Duodenal mucosa (tissue), 2 donors: ENCODE data around the gene ITPR1.

Experiments
- H3K27ac ChIP-seq: one replicate; pipeline ENCODE4 v1.7.0; 2013; ENCODE audit warnings: low read depth, low read length
- H3K27me3 ChIP-seq, 2 donors: one replicate each; pipeline ENCODE4 v1.7.0; 2013; ENCODE audit warnings: low read length in 2 of 2, control low read depth in 1 of 2; ENCODE audit not compliant: insufficient read depth in 2 of 2, control insufficient read depth in 1 of 2
- H3K36me3 ChIP-seq, 2 donors: one replicate each; pipeline ENCODE4 v1.7.0; 2013; ENCODE audit warnings: low read length in 2 of 2, control low read depth in 1 of 2; ENCODE audit not compliant: insufficient read depth in 2 of 2, control insufficient read depth in 1 of 2
- H3K4me1 ChIP-seq, 2 donors: one replicate each; pipeline ENCODE4 v1.7.0; 2013; ENCODE audit warnings: low read length in 2 of 2, control low read depth in 1 of 2; ENCODE audit not compliant: insufficient read depth in 2 of 2, control insufficient read depth in 1 of 2
- H3K4me3 ChIP-seq, 2 donors: one replicate each; pipeline ENCODE4 v1.7.0; 2013; ENCODE audit warnings: low read length in 2 of 2, low read depth in 1 of 2
- H3K9ac ChIP-seq, 2 donors: one replicate each; pipeline ENCODE4 v1.7.0; 2013; ENCODE audit warnings: low read length in 2 of 2, low read depth in 1 of 2
- H3K9me3 ChIP-seq, 2 donors: one replicate each; pipeline ENCODE4 v1.7.0; 2013; ENCODE audit warnings: low read length in 2 of 2, control low read depth in 1 of 2; ENCODE audit not compliant: control insufficient read depth in 1 of 2

ITPR1 gene

GRCh38 chr3:4750306-4750968, 257.3 kb downstream of the ITPR1 start:
- H3K4me1 ChIP-seq: peaks cover 38 to 44% of the 10 kb centered on the region in 2 donors
- H3K4me3 ChIP-seq: no peak overlapping the region
- no peaks in the 10 kb centered on the region for H3K36me3 ChIP-seq
- H3K27me3 ChIP-seq: no peaks in the 10 kb centered on the region
- no peaks in the 10 kb centered on the region for H3K9me3 ChIP-seq
- peak overlapping the region in 1 of 2 donors; percentile 28 for H3K9ac ChIP-seq
- H3K27ac ChIP-seq: peak overlapping the region; percentile 52

- Histone ChIP-seq H3K27ac (peak overlapping the region; percentile 52), H3K27me3 (no peaks in the 10 kb centered on the region), H3K9me3 (no peaks in the 10 kb centered on the region), H3K36me3 (no peaks in the 10 kb centered on the region), H3K4me1 (peaks cover 42 to 50% of the 10 kb centered on the region in 2 donors), H3K9ac (peak overlapping the region in 1 of 2 donors; percentile 28), H3K4me3 (no peak overlapping the region)
These were observed 257.9 kb downstream of the ITPR1 start for GRCh38 chr3:4751029-4751501.

DNA sequence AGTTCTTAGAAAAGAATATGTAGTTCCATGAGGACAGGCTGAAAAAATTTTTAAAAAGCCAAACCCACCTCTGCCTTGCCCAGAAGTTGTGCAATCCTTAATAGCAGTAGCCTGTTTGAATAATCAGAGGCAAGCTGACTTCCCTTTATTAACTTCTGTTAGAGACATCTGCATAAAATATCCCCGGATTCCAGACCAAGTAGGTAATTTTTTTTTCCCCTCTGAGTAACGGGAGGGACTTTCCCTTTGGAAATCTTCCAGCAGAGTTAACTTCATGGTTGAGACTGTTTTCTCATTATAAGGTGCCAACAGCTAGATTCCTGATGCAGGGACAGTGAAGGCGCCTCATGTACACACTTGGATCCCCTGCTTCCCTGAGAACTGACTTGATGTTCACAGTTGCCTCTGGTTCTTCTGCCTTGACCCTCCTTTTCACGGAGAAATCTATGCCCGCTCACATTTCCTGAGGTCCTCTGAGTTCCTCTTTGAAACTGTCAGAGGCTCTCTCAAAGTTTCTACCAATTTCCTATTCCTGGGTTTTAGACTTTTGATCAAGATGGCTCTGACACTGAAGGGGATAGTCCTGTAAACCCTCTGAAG, 258.5 kb downstream of the ITPR1 start:
- H3K4me3 ChIP-seq: no peak overlapping the region
- H3K27me3 ChIP-seq: no peaks in the 10 kb centered on the region
- peak overlapping the region; percentile 52 for H3K27ac ChIP-seq
- no peaks in the 10 kb centered on the region for H3K36me3 ChIP-seq
- no peaks in the 10 kb centered on the region for H3K9me3 ChIP-seq
- peak overlapping the region in 1 of 2 donors; percentile 28 for H3K9ac ChIP-seq
- H3K4me1 ChIP-seq: peaks cover 43 to 53% of the 10 kb centered on the region in 2 donors

GRCh38 chr3:4752201-4753072, 259.3 kb downstream of the ITPR1 start:
- H3K4me1 ChIP-seq: peaks cover 50 to 61% of the 10 kb centered on the region in 2 donors
- no peaks in the 10 kb centered on the region for H3K36me3 ChIP-seq
- H3K4me3 ChIP-seq: no peak overlapping the region
- no peaks in the 10 kb centered on the region for H3K9me3 ChIP-seq
- H3K27me3 ChIP-seq: no peaks in the 10 kb centered on the region
- no peak overlapping the region for H3K9ac ChIP-seq
- H3K27ac ChIP-seq: peak overlapping the region; percentile 24

DNA sequence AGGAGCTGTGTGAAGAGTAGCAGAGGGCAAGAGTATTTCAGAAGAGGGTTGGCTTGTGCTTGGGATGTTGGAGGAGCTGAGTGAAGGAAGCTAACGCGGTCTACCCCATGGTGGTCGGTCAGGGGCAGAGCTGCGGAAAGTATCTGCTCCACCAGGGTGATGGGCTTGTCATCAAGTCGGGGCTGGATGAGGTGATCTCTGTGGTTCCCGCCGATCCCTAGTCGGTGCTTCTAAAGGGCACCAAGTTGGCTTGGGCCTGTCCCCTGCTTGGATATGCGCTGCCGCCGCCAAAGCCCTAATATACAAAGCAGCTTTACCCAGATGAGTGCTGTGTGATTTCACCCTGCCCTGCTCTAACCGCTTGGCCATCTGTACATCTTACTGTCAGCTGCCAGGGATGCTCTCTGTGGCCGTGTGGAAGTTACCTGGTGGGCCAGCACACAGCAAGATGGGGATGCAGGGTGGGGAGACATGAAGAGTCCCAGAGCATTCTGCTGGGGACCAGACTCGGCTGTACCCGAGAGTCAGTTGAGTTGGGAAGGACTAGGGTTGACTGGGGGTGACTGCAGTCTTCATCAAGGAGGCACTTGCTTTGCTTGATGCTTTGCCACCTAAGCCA, 260.0 kb downstream of the ITPR1 start:
- Histone ChIP-seq H3K9me3 (no peaks in the 10 kb centered on the region), H3K4me3 (no peak overlapping the region), H3K36me3 (no peaks in the 10 kb centered on the region), H3K4me1 (peaks cover 57 to 68% of the 10 kb centered on the region in 2 donors), H3K27me3 (no peaks in the 10 kb centered on the region), H3K27ac (no peak overlapping the region), H3K9ac (no peak overlapping the region)

GRCh38 chr3:4754180-4755086, 261.3 kb downstream of the ITPR1 start:
- Histone ChIP-seq H3K27ac (no peak overlapping the region), H3K36me3 (no peaks in the 10 kb centered on the region), H3K4me1 (peaks cover 70 to 81% of the 10 kb centered on the region in 2 donors), H3K9me3 (no peaks in the 10 kb centered on the region), H3K4me3 (no peak overlapping the region), H3K9ac (no peak overlapping the region), H3K27me3 (no peaks in the 10 kb centered on the region)

GRCh38 chr3:4755566-4755965, 262.4 kb downstream of the ITPR1 start:
- Histone ChIP-seq H3K27me3 (no peaks in the 10 kb centered on the region), H3K4me1 (peaks cover 70 to 81% of the 10 kb centered on the region in 2 donors), H3K9ac (no peak overlapping the region), H3K36me3 (no peaks in the 10 kb centered on the region), H3K27ac (no peak overlapping the region), H3K9me3 (no peaks in the 10 kb centered on the region), H3K4me3 (no peak overlapping the region)

DNA sequence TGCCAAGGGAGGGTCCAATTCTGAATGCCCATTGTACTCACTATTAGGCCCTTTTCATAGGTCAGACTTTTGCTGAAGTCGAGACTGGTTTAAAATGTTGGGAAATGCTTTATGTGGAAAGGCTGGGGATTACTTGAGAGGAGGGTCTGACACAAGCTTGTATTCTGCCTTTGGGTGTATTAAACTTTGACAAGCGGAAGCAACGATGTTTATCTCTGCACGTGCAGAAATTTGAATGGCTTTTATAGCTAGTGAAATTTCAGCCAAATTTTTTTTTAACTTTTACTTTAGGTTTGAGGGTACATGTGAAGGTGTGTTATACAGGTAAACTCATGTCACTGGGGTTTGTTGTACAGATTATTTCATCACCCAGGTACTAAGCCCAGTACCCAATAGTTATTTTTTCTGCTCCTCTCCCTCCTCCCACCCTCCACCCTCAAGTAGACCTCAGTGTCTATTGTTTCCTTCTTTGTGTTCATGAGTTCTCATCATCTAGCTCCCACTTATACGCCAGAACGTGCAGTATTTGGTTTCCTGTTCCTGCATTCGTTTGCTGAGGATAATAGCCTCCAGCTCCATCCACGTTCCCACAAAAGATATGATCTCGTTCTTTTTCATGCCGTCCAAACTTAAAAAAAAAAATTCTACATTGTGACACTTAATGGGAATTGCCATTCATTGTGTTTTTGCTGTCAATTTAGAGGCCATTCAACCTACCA, 263.1 kb downstream of the ITPR1 start:
- peaks cover 64 to 75% of the 10 kb centered on the region in 2 donors for H3K4me1 ChIP-seq
- H3K9me3 ChIP-seq: no peaks in the 10 kb centered on the region
- peak overlapping the region; percentile 69 for H3K27ac ChIP-seq
- H3K36me3 ChIP-seq: no peaks in the 10 kb centered on the region
- H3K27me3 ChIP-seq: no peaks in the 10 kb centered on the region
- peak overlapping the region in 1 of 2 donors; percentile 16 for H3K9ac ChIP-seq
- no peak overlapping the region for H3K4me3 ChIP-seq
